ENCODE results near the gene MED31.
"Not testable (repeated sequence)": the region's sequence is repeated elsewhere in the genome, so short reads cannot be mapped to it uniquely, and the experiment has no call there.

MED31 gene

GRCh38 chr17:6603744-6604325 lies 47.6 kb downstream of the MED31 start:
- Mint-ChIP-seq H3K27ac (no peak overlapping the region), H3K36me3 (ENCODE audit: low read depth) (peaks cover 82% of the 10 kb centered on the region), H3K4me1 (ENCODE audit: low read depth) (peaks cover 31% of the 10 kb centered on the region), H3K9me3 (no peaks in the 10 kb centered on the region), H3K4me3 (no peak overlapping the region), H3K27me3 (no peaks in the 10 kb centered on the region)
- intact Hi-C loops (cut with micrococcal nuclease) = no loop called here

- H3K36me3 Mint-ChIP-seq (ENCODE audit: low read depth) = peaks cover 68% of the 10 kb centered on the region
- intact Hi-C loops (cut with micrococcal nuclease) = no loop called here
- no peaks in the 10 kb centered on the region for H3K9me3 Mint-ChIP-seq
- H3K4me1 Mint-ChIP-seq (ENCODE audit: low read depth) = peaks cover 42% of the 10 kb centered on the region
- no peaks in the 10 kb centered on the region for H3K27me3 Mint-ChIP-seq
- H3K4me3 Mint-ChIP-seq = no peak overlapping the region
- H3K27ac Mint-ChIP-seq = no peak overlapping the region
These were observed 49.3 kb downstream of the MED31 start for GRCh38 chr17:6602141-6602540.

- H3K9me3 Mint-ChIP-seq = no peaks in the 10 kb centered on the region
- no peak overlapping the region for H3K4me3 Mint-ChIP-seq
- peak overlapping the region; percentile 65 for H3K27ac Mint-ChIP-seq
- peaks cover 42% of the 10 kb centered on the region for H3K4me1 Mint-ChIP-seq (ENCODE audit: low read depth)
- intact Hi-C loops (cut with micrococcal nuclease) = no loop called here
- peaks cover 60% of the 10 kb centered on the region for H3K36me3 Mint-ChIP-seq (ENCODE audit: low read depth)
- no peaks in the 10 kb centered on the region for H3K27me3 Mint-ChIP-seq
These were observed 52.0 kb downstream of the MED31 start for GRCh38 chr17:6599364-6599763.

GRCh38 chr17:6597727-6598126 lies 53.7 kb downstream of the MED31 start:
- H3K36me3 Mint-ChIP-seq (ENCODE audit: low read depth) = peaks cover 60% of the 10 kb centered on the region
- intact Hi-C loops (cut with micrococcal nuclease) = no loop called here
- no peak overlapping the region for H3K27ac Mint-ChIP-seq
- no peaks in the 10 kb centered on the region for H3K9me3 Mint-ChIP-seq
- peaks cover 37% of the 10 kb centered on the region for H3K4me1 Mint-ChIP-seq (ENCODE audit: low read depth)
- no peak overlapping the region for H3K4me3 Mint-ChIP-seq
- no peaks in the 10 kb centered on the region for H3K27me3 Mint-ChIP-seq

GRCh38 chr17:6596941-6597340 lies 54.5 kb downstream of the MED31 start:
- peaks cover 37% of the 10 kb centered on the region for H3K4me1 Mint-ChIP-seq (ENCODE audit: low read depth)
- intact Hi-C loops (cut with micrococcal nuclease) = no loop called here
- H3K9me3 Mint-ChIP-seq = no peaks in the 10 kb centered on the region
- peaks cover 60% of the 10 kb centered on the region for H3K36me3 Mint-ChIP-seq (ENCODE audit: low read depth)
- H3K27me3 Mint-ChIP-seq = no peaks in the 10 kb centered on the region
- H3K4me3 Mint-ChIP-seq = no peak overlapping the region
- no peak overlapping the region for H3K27ac Mint-ChIP-seq

GRCh38 chr17:6596511-6596910 lies 54.9 kb downstream of the MED31 start:
- Mint-ChIP-seq H3K27me3 (no peaks in the 10 kb centered on the region), H3K4me1 (ENCODE audit: low read depth) (peaks cover 36% of the 10 kb centered on the region), H3K27ac (no peak overlapping the region), H3K4me3 (no peak overlapping the region), H3K9me3 (no peaks in the 10 kb centered on the region), H3K36me3 (ENCODE audit: low read depth) (peaks cover 61% of the 10 kb centered on the region)
- intact Hi-C loops (cut with micrococcal nuclease) = no loop called here

- Mint-ChIP-seq H3K9me3 (no peaks in the 10 kb centered on the region), H3K27me3 (no peaks in the 10 kb centered on the region), H3K4me1 (ENCODE audit: low read depth) (peaks cover 32% of the 10 kb centered on the region), H3K27ac (no peak overlapping the region), H3K36me3 (ENCODE audit: low read depth) (peaks cover 62% of the 10 kb centered on the region), H3K4me3 (no peak overlapping the region)
- intact Hi-C loops (cut with micrococcal nuclease) = no loop called here
These were observed 55.3 kb downstream of the MED31 start for GRCh38 chr17:6596081-6596480.

- H3K27ac Mint-ChIP-seq; H3K27me3 Mint-ChIP-seq; intact Hi-C loops (cut with micrococcal nuclease); H3K9me3 Mint-ChIP-seq; H3K4me3 Mint-ChIP-seq: not testable (repeated sequence)
- peaks cover 29% of the 10 kb centered on the region for H3K4me1 Mint-ChIP-seq (ENCODE audit: low read depth)
- peaks cover 76% of the 10 kb centered on the region for H3K36me3 Mint-ChIP-seq (ENCODE audit: low read depth)
These were observed 58.0 kb downstream of the MED31 start for GRCh38 chr17:6593371-6593770.

Data from dendritic cell treated with granulocyte-macrophage colony-stimulating factor and Interleukin-4, amounts not matched to agents 40 ng/mL and 50 ng/mL, for 4 days (primary cell).